ENCODE measurements around the gene PRDX3. TPM values are rescaled to one million over a fixed set of nuclear protein-coding genes. Genes with fewer than 3 reads are reported as not detected.
A peak's percentile ranks its signal among the peaks of the same experiment; 100 is the strongest.

Gene PRDX3
- total RNA-seq, 1 donor from 2014 or later = 63.7 TPM

GRCh38 chr10:119149729-119150128, 28.9 kb downstream of the PRDX3 start:
- intact Hi-C loops (cut with micrococcal nuclease) = no loop called here
- H3K27ac Mint-ChIP-seq = no peak overlapping the region
- DNase-seq = no peak
- H3K9me3 Mint-ChIP-seq = no peaks in the 10 kb centered on the region
- H3K4me3 Mint-ChIP-seq = no peak overlapping the region
- POLR2A ChIA-PET = interaction anchor here (0.6 kb wide), 1 partner anchor 25 kb away, joined by 4 read pairs; no protein-coding TSS in a partner anchor
- CTCF ChIA-PET = no interaction called here
- ATAC-seq (ENCODE audit: low read depth) = no peak
- TF ChIP-seq CTCF (IDR thresholded peaks at IDR 0.05) = no peak
- H3K27me3 Mint-ChIP-seq = no peaks in the 10 kb centered on the region
- peaks cover 60% of the 10 kb centered on the region for H3K36me3 Mint-ChIP-seq (ENCODE audit: low read depth)
- H3K4me1 Mint-ChIP-seq = no peaks in the 10 kb centered on the region

- ATAC-seq (ENCODE audit: low read depth) (no peak), DNase-seq (no peak)
- POLR2A ChIA-PET = interaction anchor here (0.6 kb wide), 1 partner anchor 24 kb away, joined by 4 read pairs; no protein-coding TSS in a partner anchor
- CTCF ChIA-PET = interaction anchor here (0.6 kb wide), 1 partner anchor 711 kb away, joined by 3 read pairs; no protein-coding TSS in a partner anchor
- Mint-ChIP-seq H3K36me3 (ENCODE audit: low read depth) (peaks cover 55% of the 10 kb centered on the region), H3K4me3 (no peak overlapping the region), H3K27me3 (no peaks in the 10 kb centered on the region), H3K9me3 (no peaks in the 10 kb centered on the region), H3K27ac (no peak overlapping the region), H3K4me1 (no peaks in the 10 kb centered on the region)
- no peak for TF ChIP-seq CTCF (IDR thresholded peaks at IDR 0.05)
- intact Hi-C loops (cut with micrococcal nuclease) = no loop called here
Observed at GRCh38 chr10:119149157-119149556, 29.5 kb downstream of the PRDX3 start.

GRCh38 chr10:119143657-119144056, 35.0 kb downstream of the PRDX3 start:
- Mint-ChIP-seq H3K27me3 (no peaks in the 10 kb centered on the region), H3K4me1 (no peaks in the 10 kb centered on the region), H3K9me3 (no peaks in the 10 kb centered on the region), H3K4me3 (no peak overlapping the region), H3K36me3 (ENCODE audit: low read depth) (peaks cover 48% of the 10 kb centered on the region), H3K27ac (no peak overlapping the region)
- ATAC-seq (ENCODE audit: low read depth) = no peak
- TF ChIP-seq CTCF (IDR thresholded peaks at IDR 0.05) = no peak
- POLR2A ChIA-PET = interaction anchor here (0.6 kb wide), 1 partner anchor 30 kb away, joined by 3 read pairs; no protein-coding TSS in a partner anchor
- intact Hi-C loops (cut with micrococcal nuclease) = no loop called here
- CTCF ChIA-PET = interaction anchor here (0.6 kb wide), 1 partner anchor 95 kb away, joined by 3 read pairs; no protein-coding TSS in a partner anchor
- no peak for DNase-seq

DNA sequence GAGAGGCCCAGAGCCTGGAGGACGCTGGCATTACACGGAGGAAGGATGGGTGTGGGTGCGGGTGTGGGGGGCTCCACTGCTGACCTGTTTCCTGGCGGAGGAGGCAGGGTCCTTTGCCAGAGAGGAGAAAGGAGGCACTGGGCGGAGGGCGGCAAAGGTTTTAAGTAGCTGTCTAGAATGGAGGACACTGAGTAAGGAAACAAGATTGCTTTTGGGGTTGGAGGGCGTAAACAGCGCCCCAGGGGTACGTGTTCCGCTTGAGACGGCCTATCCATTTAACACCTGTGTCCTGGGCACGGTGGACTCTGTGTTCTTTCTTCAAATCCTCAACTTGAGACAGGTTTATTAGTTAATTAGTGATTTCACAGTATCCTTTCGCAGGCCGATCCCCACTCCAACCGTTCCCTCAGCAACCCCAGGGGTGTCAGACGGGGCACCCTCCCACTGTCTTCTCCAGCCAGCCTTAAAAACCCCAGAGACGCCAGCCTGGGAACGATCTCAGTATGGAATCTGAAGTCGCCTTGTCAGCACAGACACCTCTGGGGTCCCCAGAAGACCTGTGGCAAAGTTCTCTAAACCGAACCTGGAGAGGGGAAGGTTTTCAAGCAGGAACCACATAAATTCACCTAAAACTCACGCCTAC, 37.9 kb downstream of the PRDX3 start:
- Mint-ChIP-seq H3K36me3 (ENCODE audit: low read depth) (peaks cover 30% of the 10 kb centered on the region), H3K4me1 (no peaks in the 10 kb centered on the region), H3K9me3 (no peaks in the 10 kb centered on the region), H3K27ac (no peak overlapping the region), H3K27me3 (no peaks in the 10 kb centered on the region), H3K4me3 (no peak overlapping the region)
- ChIA-PET POLR2A (no interaction called here), CTCF (no interaction called here)
- intact Hi-C loops (cut with micrococcal nuclease) = no loop called here
- ATAC-seq (ENCODE audit: low read depth) (no peak), DNase-seq (no peak)
- TF ChIP-seq CTCF (IDR thresholded peaks at IDR 0.05) = no peak

DNA sequence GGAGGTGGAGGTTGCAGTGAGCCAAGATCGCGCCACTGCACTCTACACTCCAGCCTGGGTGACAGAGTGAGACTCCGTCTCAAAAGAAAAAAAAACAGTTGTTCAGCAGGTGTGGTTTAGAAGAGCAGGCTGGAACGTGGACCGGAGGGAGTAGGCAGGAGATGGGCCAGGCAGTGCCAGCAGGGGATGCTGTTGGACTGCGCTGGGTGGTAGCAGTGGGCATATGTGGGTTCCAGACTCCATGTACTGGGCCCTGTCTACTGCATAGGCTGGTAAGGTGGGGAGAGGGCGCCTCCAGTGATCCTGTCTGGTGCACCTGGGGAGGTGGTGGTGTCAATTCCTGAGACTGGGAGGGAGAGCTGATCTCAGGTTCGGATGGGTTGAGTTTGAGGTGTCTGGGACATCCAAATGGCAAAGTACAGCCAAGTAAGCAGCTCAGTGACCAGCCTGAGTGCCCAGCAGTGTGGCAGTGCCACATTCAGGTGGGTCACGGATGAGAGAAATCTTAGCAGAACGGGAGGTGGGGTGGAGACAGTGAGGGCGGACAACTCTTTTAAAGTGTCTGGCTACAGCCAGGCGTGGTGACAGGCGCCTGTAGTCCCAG, 39.0 kb downstream of the PRDX3 start:
- Mint-ChIP-seq H3K4me3 (no peak overlapping the region), H3K9me3 (no peaks in the 10 kb centered on the region), H3K27me3 (no peaks in the 10 kb centered on the region), H3K27ac (no peak overlapping the region), H3K36me3 (ENCODE audit: low read depth) (peaks cover 30% of the 10 kb centered on the region), H3K4me1 (no peaks in the 10 kb centered on the region)
- intact Hi-C loops (cut with micrococcal nuclease) = loop anchor here (2.0 to 5.0 kb wide), 2 partner anchors 278 to 403 kb away; partner anchors contain the start of gene RGS10
- CTCF ChIA-PET = interaction anchor here (1.4 kb wide), 1 partner anchor 59 kb away, joined by 3 read pairs; no protein-coding TSS in a partner anchor
- TF ChIP-seq CTCF (IDR thresholded peaks at IDR 0.05) = no peak
- POLR2A ChIA-PET = no interaction called here
- DNase-seq (peak; percentile 19), ATAC-seq (ENCODE audit: low read depth) (peak; percentile 57)
